HG03460 (cell line): ENCODE measurements around the gene COX7B.
"Not testable (repeated sequence)": the region's sequence is repeated elsewhere in the genome, so short reads cannot be mapped to it uniquely, and the experiment has no call there.

Experiments used
- ATAC-seq: cut with Tn5 transposase; IDR thresholded peaks from one replicate; pipeline ENCODE4 v1.9.1; 2021; ENCODE audit not compliant: unreplicated experiment

Gene COX7B, protein sequence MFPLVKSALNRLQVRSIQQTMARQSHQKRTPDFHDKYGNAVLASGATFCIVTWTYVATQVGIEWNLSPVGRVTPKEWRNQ

DNA sequence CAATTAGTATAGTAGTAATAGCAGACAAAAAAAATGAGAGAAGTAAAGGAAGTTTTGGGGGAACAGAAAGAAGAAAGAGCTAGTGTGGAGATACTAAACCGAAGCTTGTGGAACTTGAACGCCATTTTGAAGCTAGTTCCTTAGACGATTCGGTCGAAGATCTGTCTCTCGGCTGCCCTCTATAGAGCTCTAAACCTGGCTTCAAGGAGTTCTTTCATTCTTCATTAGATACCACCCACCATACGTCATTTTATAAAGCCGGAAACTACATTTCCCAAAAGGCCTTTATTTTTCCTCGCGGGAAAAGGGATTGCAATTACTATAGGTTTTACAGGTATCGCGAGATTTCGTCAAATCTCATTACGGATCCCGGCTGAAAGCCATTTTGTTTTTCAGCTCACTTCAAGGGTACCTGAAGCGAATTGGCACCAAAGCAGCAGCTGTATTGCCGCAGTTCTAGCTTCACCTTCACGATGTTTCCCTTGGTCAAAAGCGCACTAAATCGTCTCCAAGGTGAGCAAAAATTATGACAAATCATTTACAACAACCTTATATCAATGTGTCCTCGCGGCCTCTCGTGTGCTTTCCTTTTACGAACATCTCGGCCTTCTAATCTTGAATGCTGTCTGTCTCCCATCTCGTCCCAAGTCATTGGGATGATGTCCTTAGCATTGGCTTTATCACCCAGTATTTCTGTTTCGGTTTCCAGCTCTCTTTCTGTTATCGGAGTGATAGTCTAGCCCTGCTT, at the start of gene COX7B:
COX7B (plus strand) TSS at position 388 of the 748 bp plus-strand sequence; CDS start at position 474, 86 bp downstream.
- ATAC-seq: peak; percentile 59

DNA sequence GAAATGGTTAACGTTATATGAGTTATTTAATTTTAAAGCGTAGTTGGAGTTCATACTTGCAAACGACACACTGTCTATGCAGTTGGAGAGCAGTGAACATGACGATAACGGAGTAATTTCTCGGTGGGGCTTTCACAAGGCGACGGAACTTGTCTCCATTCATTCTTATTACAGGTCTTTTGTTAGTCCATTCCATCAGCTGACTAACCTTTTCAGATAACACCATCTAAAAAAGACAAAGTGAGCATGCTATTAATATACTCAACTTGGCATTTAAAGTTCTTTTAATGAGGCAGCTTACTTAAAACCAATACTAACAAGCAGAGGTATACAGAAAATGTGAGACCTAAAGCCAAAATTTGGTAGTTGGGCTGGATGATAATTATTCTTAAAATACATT, 23.9 kb upstream of the COX7B start:
- ATAC-seq: no peak

DNA sequence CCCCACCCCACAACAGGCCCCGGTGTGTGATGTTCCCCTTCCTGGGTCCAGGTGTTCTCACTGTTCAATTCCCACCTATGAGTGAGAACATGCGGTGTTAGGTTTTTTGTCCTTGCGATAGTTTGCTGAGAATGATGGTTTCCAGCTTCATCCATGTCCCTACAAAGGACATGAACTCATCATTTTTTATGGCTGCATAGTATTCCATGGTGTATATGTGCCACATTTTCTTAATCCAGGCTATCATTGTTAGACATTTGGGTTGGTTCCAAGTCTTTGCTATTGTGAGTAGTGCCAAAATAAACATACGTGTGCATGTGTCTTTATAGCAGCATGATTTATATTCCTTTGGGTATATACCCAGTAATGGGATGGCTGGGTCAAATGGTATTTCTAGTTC, 17.9 kb upstream of the COX7B start:
- not testable (repeated sequence) for ATAC-seq

DNA sequence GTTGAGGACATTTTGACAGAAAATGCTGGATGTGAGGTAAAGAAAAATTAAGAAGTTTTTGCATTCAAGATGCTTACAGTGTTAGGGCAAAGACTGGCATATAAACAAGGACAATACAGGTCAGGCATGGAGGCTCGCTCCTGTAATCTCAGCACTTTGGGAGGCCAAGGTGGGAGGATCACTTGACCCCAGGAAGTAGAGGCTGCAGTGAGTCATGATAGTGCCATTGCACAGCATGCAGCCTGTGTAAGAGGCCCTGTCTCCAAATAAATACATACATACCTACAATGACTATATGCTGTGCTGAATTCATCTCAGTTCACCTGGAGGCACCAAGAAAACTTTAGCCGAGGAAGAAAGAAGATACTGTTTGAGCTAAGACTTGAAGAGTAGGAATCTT, 6.4 kb upstream of the COX7B start:
- no peak for ATAC-seq

DNA sequence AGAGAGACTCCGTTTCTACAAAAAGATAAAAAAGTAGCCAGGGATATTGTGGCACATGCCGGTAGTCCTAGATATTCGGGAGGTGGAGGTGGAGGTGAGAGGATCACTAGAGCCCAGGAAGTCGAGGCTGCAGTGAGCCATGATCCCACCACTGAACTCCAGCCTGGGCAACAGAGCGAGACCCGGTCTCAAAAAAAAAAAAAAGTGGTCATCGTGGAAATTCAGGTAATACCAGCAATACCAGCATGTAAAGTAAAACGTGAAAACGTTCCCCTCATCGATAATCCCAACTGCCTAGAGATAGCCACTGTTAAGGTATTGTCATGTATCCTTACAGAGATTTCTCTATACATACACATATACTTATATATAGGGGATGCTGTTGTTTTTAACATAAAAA, 5.6 kb upstream of the COX7B start:
- no peak for ATAC-seq

DNA sequence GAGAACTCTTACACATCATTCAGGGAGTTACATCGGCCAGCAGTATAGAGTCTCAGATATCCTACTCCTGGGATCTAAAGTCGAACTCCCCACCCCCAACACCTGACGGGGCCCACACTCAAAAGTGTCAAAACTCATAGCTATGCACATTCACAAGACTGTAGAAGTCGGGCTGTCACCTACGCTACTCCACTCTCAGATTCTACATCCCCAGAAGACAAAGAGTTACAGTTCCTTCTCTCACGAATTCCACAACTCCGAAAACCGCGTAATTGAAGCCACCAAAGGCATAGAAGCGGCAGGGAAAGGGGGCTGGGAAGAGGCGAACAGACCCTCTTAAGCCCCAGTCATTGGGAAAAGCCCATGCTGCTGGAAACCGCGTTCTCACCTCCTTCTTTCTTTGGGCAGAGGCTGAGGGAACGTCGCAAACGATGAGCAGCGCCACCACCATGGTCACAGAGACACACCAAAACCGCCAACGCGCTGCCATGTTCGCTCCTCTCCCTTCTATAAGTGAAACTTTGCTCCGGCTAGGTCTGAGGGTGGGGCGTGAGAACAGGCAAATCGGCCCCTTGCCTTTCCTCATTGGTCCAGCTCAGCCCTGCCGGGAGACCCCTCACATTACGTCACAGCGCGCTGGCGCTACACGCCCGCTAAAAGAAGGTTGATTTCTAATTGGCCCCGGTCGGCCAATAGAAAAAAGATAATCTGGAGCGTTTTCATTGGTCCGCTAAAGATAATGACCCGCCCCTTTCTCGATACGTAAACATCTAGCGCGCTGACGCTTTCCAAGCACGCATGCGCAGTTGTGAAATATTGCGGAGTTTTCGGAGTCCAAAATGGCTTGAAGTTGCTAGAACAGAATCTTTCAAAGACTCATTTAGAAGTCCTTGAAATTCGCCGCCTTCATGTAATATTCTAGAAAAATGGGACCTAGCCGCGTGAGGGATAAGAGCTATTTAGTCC, 4.1 kb upstream of the COX7B start, which contains the start of gene MAGT1:
MAGT1 (minus strand) TSS at position 515 of the 966 bp plus-strand sequence; CDS start at position 490, 25 bp downstream.
- peak; percentile 87 for ATAC-seq

DNA sequence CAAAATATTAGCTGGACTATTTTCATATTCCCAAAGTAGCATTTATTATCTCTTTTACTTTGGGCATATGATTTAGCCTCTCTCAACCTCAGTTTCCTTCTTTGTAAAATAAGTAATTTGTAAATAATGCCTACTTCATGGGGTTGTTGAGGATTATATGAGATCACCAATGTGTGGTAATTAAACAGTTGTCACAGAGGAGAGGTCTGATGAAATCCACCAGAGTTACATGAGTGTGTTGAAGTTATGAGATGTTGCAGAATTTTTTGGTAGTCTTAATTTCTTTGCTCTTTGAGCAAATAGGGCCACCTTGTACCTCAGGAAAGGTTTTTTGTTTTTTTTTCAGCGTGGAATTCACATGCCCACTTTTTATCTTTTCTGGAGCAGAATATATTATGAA, 1.4 kb downstream of the COX7B start:
- ATAC-seq: no peak

DNA sequence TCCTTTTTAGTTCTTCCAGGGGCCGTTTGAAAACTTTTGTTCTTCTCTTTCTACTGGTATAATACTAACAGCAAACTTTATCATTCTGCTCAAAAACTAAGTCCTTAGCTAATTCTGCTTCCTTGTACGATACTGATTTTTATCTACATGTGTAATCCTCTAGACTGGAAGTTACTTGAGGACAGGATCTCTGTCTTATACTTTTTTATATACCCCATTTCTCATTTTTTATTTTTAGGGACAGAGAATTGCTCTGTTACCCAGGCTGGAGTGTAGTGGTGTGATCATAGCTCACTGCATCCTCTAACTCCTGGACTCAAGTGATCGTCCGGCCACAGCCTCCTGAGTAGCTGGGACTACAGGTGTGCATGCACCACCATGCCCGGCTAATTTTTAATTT, 2.2 kb downstream of the COX7B start:
- ATAC-seq: no peak

DNA sequence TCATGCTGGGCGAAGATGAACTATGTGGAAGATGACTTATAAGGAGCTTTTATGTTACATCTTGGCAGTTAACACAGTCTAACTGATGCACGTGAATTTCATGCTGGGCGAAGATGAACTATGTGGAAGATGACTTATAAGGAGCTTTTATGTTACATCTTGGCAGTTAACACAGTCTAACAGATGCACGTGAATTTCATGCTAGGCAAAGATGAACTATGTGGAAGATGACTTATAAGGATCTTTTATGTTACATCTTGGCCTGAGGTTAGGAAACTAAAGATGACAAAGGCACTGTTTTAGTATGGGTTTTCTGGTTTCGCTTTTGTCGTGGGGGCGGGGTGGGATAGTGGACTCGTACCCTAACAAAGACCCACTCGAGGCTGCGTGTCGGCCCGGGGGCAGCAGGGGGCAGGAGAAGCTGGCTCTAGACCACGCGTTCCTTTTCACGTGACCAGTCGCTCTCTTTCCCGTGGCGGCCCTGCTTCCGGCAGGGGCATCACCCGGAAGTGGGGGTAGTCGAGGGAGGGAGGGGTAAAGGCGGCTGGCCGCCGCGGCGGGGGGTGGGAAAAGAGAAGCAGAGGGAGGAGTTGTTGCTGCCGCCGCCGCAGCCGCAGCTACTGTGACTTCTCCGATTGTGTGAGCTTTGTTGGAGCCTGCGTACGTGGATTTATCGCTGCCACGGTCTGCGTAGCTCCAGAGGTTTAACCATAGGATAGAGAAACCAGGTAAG, 11.0 kb downstream of the COX7B start, which contains the start of gene ATP7A:
ATP7A (plus strand) TSS at position 586 of the 733 bp plus-strand sequence. CDS start 60,949 bp downstream, outside the sequence.
- ATAC-seq: peak; percentile 96

DNA sequence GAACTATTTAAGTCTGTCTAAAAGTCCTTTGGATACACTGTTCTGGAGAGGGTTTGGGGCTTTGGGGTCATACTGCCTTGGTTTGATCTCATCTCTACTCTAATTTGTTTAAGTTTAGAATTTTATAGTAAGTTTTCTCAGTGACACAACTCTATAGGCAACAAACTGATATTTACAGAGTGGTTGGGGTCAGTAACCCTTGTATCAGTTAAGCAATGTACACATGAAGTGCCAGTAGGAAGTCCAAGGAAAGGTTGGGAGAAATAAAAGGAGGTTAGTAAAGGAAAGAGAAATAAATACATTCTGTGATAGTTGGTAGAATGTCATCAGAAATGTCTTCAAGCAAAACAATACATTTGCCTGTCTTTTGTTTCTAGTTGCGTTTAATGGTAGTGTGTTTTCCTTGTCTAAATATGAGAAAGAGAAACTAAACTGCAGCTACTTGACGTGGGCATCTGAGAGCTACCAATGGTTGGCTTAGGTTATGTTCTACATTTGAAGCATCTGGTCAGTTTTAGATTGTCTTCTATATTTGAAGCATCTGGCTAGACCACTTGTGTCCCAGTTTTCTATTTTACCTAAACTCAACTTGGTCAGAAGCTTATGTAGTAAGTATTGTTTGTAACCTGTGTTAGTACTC, 18.1 kb downstream of the COX7B start:
- ATAC-seq: peak; percentile 50

DNA sequence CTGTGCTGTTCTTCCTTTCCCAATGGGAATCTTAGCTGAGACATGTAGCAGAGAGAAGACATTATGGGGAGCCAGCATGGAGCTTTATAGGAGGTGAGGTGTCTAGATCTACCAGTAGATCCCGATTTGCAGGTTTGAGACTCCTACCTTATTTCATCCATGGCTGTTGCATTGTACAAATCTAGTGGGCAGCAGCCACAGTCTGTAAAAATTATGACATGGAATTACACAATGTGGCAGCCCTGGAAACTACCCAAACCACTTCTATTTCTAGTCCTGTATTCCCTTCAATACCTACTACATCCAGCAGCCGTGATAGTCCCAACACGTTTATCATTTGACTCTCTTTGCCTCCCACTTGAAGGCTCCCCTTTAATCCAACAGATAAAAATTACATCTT, 19.3 kb downstream of the COX7B start:
- no peak for ATAC-seq

DNA sequence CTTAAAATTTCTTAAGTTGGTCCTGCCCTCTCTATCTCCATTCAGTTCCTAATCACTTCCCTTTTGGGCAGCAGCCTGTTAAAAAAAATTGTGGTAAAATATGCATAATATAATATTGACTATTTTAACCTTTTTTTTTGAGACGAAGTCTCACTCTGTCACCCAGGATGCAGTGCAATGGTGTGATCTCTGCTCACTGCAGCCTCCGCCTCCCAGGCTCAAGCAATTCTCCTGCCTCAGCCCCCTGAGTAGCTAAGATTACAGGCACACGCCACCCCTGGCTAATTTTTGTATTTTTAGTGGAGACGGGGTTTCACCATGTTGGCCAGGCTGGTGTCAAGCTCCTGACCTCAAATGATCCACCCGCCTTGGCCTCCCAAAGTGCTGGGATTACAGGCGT, 20.1 kb downstream of the COX7B start:
- ATAC-seq: not testable (repeated sequence)

DNA sequence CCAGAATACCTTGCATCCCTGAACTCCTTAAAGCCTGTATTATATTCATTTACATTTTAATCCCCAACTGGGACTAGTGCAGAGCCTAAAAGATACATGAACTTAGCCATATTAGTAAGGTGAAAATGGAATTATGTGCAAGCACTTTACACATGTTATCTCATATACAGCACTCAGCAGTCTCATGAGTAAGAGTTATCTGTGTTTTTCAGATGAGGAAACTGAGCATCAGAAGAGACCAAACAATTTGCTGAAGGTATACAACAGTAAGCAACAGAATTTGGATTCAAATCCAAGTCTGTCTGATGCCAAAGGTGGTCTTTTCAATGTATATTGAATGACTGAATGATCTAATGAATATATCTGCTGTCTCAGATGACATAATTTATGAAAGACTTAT, 23.5 kb downstream of the COX7B start:
- ATAC-seq: no peak

DNA sequence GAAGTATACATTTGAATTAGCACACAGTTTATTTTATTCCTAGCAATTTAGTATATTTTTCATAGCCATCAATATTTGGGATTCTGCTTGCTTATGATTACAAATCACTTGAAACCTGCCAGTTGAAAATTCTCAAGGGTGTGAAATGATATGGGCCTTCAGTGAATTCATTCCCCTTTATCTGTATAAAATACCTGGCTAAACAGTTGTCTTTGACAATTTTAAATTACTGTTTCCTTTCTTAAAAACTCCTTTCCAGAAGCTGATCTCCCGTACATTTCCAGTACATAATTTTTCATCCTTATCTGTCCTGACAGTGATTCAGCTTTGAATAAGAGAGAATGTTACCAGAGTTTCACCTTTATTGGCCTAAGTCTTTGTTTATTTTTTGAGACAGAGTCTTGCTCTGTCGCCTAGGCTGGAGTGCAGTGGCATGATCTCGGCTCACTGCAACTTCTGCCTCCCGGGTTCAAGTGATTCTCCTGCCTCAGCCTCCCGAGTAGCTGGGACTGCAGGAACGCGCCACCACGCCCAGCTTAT, 25.1 kb downstream of the COX7B start:
- ATAC-seq: no peak

DNA sequence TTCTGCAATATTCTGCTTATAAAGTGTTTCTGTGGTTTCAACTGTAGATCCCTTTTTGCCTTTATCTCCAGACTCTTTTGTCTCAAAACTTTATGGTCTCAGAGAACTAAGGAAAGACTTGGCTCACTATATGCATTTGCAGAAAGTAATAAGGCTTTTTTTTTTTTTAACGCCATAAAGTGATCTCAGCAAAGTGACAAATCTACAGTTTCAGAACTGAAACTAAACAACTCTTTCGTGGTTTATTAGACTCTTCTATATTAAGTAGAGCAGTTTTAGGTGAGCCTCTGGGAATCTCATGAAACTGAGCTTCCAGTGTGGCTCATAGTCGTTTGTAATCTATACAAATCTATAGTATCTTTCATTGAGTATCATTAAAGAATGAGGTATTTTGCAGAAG, 26.5 kb downstream of the COX7B start:
- ATAC-seq: no peak

DNA sequence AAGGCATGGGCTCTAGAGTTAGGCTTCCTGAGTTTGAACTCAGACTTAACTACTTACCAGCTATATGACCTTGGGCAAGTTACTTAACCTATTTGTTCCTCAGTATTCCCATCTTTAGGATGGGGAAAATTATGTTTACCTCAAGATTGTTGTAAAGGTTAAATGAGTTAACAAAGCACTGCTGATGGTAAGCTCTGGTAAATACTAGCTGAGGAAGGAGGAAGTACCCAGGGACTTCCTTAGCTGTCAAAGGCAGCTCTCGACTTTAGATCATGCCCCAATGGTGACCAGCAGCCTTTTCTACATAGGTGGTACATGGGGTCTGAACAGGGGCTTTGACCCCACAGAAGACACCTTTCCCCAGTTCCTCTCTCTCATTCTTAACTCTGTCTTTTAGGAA, 31.3 kb downstream of the COX7B start:
- ATAC-seq: no peak

DNA sequence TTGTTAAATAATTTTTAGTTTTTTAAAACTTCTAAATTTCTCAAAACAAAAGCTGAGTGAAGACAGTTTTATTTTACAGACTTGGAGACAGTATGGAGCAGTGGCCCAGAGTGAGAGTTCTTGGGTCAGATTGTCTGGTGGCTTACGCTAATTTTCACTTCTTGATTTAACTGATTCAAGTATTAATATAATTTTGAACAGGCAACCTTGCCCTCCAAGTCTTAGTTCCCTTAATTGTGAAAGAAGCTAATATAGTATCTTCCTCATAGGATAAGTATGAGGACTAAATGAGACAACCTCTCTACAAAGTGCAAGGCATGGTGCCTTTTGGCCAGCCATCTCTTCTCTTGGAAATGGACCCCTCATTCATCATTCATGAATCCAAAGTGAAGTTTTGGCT, 36.6 kb downstream of the COX7B start:
- ATAC-seq: no peak

DNA sequence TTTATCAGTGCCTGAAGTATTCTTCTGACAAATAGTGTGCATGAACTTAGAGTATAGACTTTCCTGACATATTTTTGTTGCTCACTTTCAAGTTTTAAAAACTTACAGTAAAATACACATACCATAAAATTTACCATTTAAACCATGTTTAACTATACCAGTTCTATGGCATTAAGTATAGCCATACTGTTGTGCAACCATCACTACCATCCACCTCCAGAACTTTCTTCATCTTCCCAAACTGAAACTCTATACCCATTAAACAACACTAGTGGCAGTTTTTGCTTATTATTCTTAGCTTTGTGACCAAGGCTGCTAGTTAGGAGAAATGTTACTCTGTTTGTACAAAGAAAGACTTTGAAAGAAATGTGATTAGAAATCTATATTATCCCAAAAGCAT, 37.0 kb downstream of the COX7B start:
- no peak for ATAC-seq

DNA sequence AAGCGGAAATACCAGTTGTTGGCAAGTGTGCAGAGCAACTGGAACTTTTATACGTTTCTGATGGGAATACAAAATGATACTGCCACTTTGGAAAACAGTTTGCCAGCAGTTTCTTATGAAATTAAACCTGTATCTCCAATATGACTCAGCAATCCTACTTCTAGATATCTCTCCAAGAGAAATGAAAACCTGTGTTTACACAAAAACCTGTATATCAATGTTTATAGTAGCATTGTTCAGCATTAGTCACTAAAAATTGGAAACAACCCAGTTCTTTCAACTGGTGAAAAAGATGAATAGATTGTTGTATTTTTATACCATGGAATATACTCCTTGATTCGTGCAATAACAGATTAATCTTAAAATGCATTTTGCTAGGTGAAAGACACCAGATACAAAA, 38.0 kb downstream of the COX7B start:
- ATAC-seq: no peak

DNA sequence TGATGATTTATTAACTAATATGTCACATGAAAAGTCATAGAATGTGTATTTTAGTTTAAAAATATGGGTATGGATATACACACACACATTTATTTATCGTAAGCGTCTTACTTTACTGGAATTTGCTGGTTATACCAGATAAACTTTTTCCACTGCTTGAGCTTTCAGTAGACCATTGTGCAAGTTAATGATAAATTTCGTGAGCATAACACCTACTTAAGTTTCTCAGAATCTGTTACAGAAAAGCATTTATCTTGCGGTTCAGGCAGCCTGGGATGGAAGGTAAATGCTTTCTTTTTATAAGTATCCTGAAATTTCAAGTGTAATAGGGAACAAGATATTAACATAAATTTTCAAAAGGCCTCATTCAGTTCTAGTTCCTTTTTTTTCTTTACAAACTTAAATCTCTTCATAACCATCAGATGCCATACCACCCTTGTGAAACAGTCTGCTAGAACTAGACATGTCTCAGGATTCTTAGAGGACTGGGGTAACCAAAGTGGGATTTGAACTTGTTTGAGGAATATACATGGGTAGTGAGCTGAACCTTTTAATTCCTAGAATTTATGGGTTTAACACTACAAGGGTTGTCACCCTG, 38.9 kb downstream of the COX7B start:
- ATAC-seq: no peak
